Cardiac septum (tissue), 1 donor: ENCODE measurements around the gene PTPRN2. TPM values are rescaled to one million over a fixed set of nuclear protein-coding genes. Genes with fewer than 3 reads are reported as not detected.
A peak's percentile ranks its signal among the peaks of the same experiment; 100 is the strongest.

Experiments
- DNase-seq: peaks from one replicate; pipeline ENCODE4 v3.0.0-alpha.2; 2020; ENCODE audit warnings: low spot score
- intact Hi-C: fragments of 100-400 bp; cut with DNase I; formaldehyde crosslinking; loops from one replicate; pipeline ENCODE4 v1.14.0; 2022
- total RNA-seq: library from RNA; stranded (reverse); fragmentation: NEBNext Ultra II Directional; extraction: Animal tissue kit (Norgen Biotek cat#: 25700); gene quantifications from one replicate; pipeline ENCODE4 v1.2.1, GENCODE V29; 2021
- donor health status: DM: no; HTN: no; CAD: no.

The PTPRN2 gene
- total RNA-seq, 1 donor from 2014 or later, result 0.92 TPM

GRCh38 chr7:157695609-157696008 lies 892.0 kb downstream of the PTPRN2 start:
- intact Hi-C loops, result loop anchor here (10.0 kb wide), 1 partner anchor 561 kb away; the partner anchor contains the start of gene UBE3C
- peak; percentile 12 for DNase-seq

DNA sequence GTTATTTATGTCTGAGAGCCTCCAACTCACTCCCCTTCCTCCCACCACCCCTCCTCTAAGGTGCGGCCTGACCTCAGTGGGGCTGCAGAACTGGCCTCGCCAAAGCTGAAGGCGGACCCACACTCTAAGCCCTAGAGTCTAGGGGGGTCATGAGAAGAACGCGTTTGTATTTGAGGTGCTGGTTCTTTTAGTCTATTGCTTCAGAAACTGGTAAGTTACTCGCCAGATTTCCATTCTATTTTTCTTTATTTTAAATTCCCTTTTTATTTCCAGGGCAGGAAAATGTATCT lies 893.3 kb downstream of the PTPRN2 start:
- DNase-seq, result no peak
- intact Hi-C loops, result loop anchor here (10.0 kb wide), 1 partner anchor 560 kb away; the partner anchor contains the start of gene UBE3C

- peak; percentile 44 for DNase-seq
- intact Hi-C loops, result loop anchor here (10.0 kb wide), 1 partner anchor 559 kb away; the partner anchor contains the start of gene UBE3C
These were observed 893.9 kb downstream of the PTPRN2 start for GRCh38 chr7:157693521-157694375.

- DNase-seq, result peak; percentile 71
- intact Hi-C loops, result loop anchor here (10.0 kb wide), 1 partner anchor 558 kb away; the partner anchor contains the start of gene UBE3C
These were observed 894.5 kb downstream of the PTPRN2 start for GRCh38 chr7:157693071-157693520.

DNA sequence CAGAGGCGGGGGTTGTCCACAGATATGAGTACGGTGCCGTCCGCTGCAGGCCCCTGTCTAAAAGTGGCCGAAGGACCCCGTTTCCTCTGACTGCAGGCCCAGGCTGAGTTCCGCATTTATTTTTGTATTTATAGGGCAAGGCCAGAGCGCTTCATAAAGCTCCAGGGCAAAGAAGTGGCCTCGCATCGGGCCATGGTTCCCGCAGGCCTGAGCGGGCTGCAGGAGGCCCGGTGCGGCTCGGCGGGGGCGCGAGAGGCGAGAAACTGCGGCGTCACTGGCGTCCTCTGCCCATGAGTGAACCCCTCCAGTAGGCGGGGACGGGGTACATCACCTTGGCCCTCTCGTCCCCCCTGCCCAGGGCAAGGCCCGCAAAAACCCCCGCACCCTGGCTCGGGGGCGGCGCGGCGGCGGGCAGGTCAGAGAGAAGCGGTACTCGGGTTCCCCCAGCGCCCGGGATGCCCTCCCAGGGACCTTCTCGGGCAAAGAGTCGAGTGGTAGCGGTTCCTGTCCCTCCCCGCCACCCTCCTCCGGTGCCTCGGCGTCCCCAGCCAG lies 895.1 kb downstream of the PTPRN2 start:
- peak; percentile 62 for DNase-seq
- intact Hi-C loops, result loop anchor here (10.0 kb wide), 1 partner anchor 558 kb away; the partner anchor contains the start of gene UBE3C

- intact Hi-C loops, result loop anchor here (10.0 kb wide), 1 partner anchor 557 kb away; the partner anchor contains the start of gene UBE3C
- DNase-seq, result peak; percentile 58
These were observed 895.8 kb downstream of the PTPRN2 start for GRCh38 chr7:157691586-157692459.

DNA sequence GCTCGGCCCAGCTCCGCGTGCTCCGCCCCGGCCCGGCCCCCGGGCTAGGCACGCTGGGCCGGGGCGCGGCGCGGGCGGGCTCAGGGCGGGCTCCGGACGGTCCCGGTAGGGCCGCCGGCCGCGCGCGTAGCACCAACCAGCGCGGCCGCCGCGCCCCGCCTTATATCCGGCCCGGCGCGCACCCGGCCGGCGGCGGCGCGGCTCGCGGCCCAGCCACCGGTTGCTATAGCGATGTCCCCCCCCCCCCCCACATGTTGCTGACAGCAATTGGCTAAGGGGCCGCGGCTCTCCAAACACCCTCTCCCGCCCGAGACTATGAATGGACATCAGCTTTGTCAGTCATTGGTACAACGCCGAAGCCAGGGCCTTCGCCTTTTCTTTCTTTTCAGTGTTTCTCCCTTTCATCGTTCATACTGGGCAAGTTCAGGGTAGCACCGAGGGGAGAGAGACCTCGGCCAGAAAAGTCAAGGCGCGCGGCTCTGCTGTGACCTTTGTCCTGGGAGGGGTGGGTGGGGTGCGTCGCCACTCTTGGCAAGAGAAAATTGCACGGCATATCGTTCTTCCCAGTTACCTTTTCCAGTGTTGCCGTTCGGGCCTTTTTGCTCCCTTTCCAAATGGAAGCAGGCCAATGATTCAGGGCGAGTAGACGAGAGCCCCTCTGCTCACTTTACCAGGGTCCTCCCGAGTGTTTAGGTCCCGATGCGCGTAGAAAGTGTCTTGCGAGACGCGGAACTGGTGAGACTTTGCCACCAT lies 896.6 kb downstream of the PTPRN2 start:
- intact Hi-C loops, result loop anchor here (10.0 kb wide), 1 partner anchor 556 kb away; the partner anchor contains the start of gene UBE3C
- DNase-seq, result peak; percentile 62

DNA sequence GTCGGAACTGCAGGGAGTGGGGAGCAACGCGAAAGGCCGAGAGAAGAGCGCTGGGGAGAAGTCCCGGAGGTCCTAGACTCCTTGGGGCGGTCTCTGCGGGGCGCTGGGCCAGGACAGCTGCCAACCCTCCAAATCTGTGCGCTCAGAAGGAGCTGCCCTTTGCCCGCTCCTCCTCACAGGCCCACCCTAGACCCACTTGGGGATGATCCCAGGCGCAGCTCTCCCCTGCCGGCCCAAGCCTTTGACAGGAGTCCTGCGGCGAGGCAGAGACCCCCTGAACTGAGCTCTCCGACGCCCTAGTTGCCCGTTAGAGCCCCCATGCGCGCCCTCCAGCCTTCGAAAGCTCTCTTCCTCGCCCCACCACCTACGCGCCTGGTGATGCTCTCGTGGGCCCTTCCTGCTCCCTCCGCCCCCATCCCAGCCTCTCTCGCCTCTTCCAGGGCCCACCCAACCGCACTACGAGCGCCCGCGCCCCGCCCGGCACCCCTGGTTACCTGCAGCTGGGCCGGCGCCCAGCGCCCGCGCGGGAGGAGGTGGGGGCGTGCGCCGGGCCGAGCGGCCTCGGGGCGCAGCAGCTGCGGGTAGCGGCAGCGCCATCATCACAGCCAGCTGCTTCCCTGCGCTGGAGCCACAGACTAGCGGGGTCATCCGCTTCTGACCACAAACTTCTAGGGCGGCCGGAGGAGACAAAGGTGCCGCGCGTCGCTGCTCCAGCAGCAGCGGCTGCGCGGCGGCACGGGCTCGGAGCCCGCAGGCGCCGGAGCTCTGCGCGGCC lies 897.4 kb downstream of the PTPRN2 start:
- peak; percentile 70 for DNase-seq
- intact Hi-C loops, result loop anchor here (10.0 kb wide), 1 partner anchor 555 kb away; the partner anchor contains the start of gene UBE3C

DNA sequence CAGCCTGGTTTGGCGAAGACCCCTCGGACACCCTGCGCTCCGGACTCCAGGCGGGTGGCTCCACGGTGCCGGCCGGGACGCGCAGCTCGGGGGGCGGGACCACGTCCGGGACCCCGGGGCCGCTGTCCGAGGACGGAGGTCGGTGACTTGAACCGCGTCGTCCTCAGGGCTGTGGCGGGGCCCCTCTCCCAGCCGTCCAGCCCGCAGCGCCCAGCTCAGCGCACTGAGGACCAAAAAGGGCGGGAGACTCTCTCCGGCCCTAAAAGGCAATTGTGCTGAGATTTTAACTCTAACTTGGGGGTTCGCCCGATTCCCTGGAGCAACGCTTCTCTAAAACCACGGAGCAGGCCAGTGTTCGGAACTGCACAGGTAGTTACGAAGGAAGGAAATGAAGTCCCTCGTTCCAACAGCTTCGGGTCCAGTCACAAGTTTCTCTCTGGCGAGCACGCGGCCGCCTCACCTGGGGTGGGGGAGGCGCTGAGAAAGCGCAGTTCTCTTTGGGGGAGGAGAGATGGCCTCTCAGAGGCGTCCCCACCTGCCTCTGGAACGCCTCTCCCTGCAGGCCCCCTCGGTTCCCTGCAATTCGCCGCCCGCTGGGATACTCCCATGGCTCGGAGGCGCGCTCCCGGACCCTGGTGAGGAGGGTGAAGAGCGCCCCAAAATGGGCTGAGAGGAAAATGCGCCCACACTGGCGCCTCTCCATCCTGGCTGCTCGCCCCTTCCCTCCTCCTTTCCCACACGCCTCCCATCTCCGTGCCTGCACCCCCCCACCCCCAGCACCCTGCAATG lies 898.2 kb downstream of the PTPRN2 start:
- intact Hi-C loops, result loop anchor here (10.0 kb wide), 1 partner anchor 555 kb away; the partner anchor contains the start of gene UBE3C
- peak; percentile 53 for DNase-seq

- intact Hi-C loops, result no loop called here
These were observed 898.9 kb downstream of the PTPRN2 start for GRCh38 chr7:157688533-157689268.

DNA sequence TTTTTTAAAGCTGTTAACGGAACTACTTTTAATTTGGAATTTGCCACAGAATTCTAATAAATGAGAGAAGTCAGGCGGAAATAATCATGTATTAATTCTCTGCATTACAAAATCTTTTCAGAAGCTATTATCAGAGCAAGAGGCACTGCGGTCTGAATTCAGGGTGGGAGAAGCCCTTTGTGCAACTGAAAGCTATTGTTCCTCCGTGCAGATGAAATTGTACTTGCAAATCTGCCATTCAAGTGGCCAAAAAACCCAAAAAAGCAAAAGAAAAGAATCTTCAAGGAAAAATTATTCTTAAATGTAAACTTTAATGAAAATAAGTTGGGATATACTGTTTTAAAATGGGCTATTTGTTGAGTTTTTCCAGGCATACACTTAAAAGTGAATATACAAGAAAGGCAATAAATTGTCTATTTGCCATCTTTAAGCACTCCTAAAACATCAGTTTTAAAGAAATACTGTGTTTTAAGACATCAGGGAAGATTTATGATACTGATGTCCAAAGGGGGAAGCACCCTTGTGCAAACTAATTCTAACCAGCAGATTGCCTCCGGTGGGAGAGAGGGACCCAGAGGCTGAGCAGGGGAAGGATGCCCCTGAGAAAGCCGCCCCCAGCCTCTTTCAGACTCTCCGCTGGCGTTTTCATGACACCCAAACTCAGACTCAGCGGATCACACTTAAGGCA lies 899.6 kb downstream of the PTPRN2 start:
- DNase-seq, result no peak
- intact Hi-C loops, result no loop called here

More at GRCh38 chr7:157688533-157689268, 898.9 kb downstream of the PTPRN2 start:
- DNase-seq, result peak; percentile 66

GRCh38 chr7:157687158-157687557 lies 900.5 kb downstream of the PTPRN2 start:
- DNase-seq, result no peak
- intact Hi-C loops, result no loop called here

DNA sequence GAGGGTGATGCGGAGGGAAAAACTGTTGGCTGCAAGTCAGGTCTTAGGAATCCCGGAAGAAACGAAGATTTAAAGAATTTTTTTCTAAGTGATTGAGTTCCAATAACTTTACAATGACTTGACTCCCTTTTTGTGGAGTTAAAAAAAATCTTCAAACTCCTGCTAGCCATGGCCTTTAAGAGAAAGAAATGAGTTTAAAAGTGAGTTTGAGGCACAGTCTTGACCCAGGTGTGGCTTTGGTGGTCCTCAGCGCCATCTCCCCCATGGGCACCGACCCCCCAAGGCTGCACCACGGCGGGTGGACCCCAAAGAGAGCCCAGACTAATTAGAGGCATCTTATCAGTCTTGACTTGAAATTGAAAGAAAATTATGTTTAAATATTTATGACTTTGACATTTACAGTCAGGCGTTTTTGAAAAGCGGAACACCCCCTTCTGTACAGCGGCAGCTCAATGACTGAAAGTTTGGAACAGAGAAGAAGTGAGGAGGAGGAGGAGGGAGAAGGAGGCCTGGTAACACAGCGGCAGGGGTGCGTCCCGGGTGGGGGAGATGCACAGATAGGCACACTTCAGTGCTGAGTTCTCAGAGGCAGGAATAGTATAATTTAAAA lies 901.2 kb downstream of the PTPRN2 start:
- intact Hi-C loops, result no loop called here
- DNase-seq, result peak; percentile 20

- DNase-seq, result peak; percentile 61
- intact Hi-C loops, result no loop called here
These were observed 902.0 kb downstream of the PTPRN2 start for GRCh38 chr7:157685430-157686284.
